HepG2 (cell line): ENCODE data around the gene ZNF524. TPM values are rescaled to one million over a fixed set of nuclear protein-coding genes. Genes with fewer than 3 reads are reported as not detected.

Source experiments
- ATAC-seq: fragments of 200-7000 bp; cut with Tn5 transposase; 3 replicates; pipeline ENCODE4 v1.9.1; 2020; ENCODE audit warnings: mild to moderate bottlenecking, moderate library complexity
- BruUV-seq: library from RNA; stranded (reverse); fragments of 400-500 nt; replicated peaks from 2 replicates; lab custom pipeline; 2021; lab: Mats Ljungman, UMichigan
- CTCF ChIA-PET: fragments of 300-600 bp; formaldehyde crosslinking; extraction: SDS; loops from one replicate; lab custom pipeline; 2021; ENCODE audit warnings: low total read pairs, inconsistent platforms, low intra/inter-chr PET ratio; lab: Yijun Ruan, JAX
- POLR2A ChIA-PET: fragments of 350-600 bp; sonication (Branson Sonifier 250); formaldehyde crosslinking; loops from one replicate; lab custom pipeline; 2020; ENCODE audit warnings: antibody characterized with exemption, inconsistent platforms; lab: Yijun Ruan, JAX
- DNase-seq: peaks from one replicate; pipeline ENCODE4 v3.0.0-alpha.2; 2015; ENCODE audit warnings: low spot score
- FAIRE-seq: peaks from 3 replicates; lab custom pipeline; 2011; peaks lifted over from hg19 to GRCh38; lab: Jason Lieb, UNC
- H2AFZ ChIP-seq: one replicate; pipeline ENCODE4 v1.6.1; 2011; ENCODE audit warnings: low read length, inconsistent platforms
- H3K27ac ChIP-seq: fragments of 300-600 bp; 3 replicates; pipeline ENCODE4 v1.8.0; 2011; ENCODE audit warnings: mixed run types, mild to moderate bottlenecking, mixed read lengths, low read length, inconsistent platforms; ENCODE audit not compliant: insufficient read depth; ENCODE audit errors: extremely low read length
- H3K27me3 ChIP-seq, 2 experiments: fragments of 200-600 bp in 1 of 2; 2 replicates in 1 of 2; 3 replicates in 1 of 2; pipeline versions ENCODE4 v1.6.0 to v1.8.0; 2011; ENCODE audit warnings: low read length in 2 of 2, mild to moderate bottlenecking in 2 of 2, moderate library complexity in 2 of 2, inconsistent platforms in 1 of 2; ENCODE audit not compliant: insufficient read depth in 2 of 2, control insufficient read depth in 1 of 2
- H3K36me3 ChIP-seq, 2 experiments: fragments of 200-600 bp in 1 of 2; replicated peaks in 1 of 2; 2 replicates in 1 of 2; 3 replicates in 1 of 2; pipeline versions ENCODE4 v1.5.1 to v1.8.0; 2011; ENCODE audit warnings: low read length in 2 of 2, inconsistent platforms in 1 of 2; ENCODE audit not compliant: insufficient read depth in 2 of 2, control insufficient read depth in 1 of 2
- H3K4me1 ChIP-seq: 2 replicates; pipeline ENCODE4 v1.5.1; 2012; ENCODE audit warnings: low read length, inconsistent platforms; ENCODE audit not compliant: insufficient read depth
- H3K4me2 ChIP-seq: 2 replicates; pipeline ENCODE4 v1.6.0; 2011; ENCODE audit warnings: low read depth, low read length, inconsistent platforms
- H3K4me3 ChIP-seq, 3 experiments: fragments of 200-600 bp in 1 of 3; sonication (generic), shearing (Covaris generic) in 1 of 3; replicated peaks in 1 of 3; 2 replicates each; pipeline ENCODE4 v1.5.1; 2011 to 2016; ENCODE audit warnings: low read length in 3 of 3, inconsistent platforms in 2 of 3, low read depth in 2 of 3, mild to moderate bottlenecking in 2 of 3, control low read depth in 1 of 3, mixed read lengths in 1 of 3; ENCODE audit not compliant: insufficient read depth in 1 of 3
- H3K79me2 ChIP-seq: one replicate; pipeline ENCODE4 v1.6.1; 2011; ENCODE audit warnings: low read length, inconsistent platforms; ENCODE audit not compliant: insufficient read depth
- H3K9ac ChIP-seq: 2 replicates; pipeline ENCODE4 v1.6.0; 2011; ENCODE audit warnings: mild to moderate bottlenecking, low read depth, low read length, inconsistent platforms; ENCODE audit not compliant: insufficient read depth
- H3K9me3 ChIP-seq: 2 replicates; pipeline ENCODE4 v1.5.1; 2012; ENCODE audit warnings: mild to moderate bottlenecking, low read length
- H4K20me1 ChIP-seq: 2 replicates; pipeline ENCODE4 v1.6.0; 2011; ENCODE audit warnings: inconsistent platforms, mild to moderate bottlenecking, low read length, moderate library complexity; ENCODE audit not compliant: insufficient read depth
- ARID4A ChIP-seq: sonication (generic); formaldehyde crosslinking; IDR thresholded peaks from 2 replicates; pipeline ENCODE4 v1.5.0; 2020; ENCODE audit warnings: mild to moderate bottlenecking, missing genetic modification reagents, borderline replicate concordance
- ATF1 ChIP-seq: IDR thresholded peaks from 2 replicates; pipeline ENCODE4 v1.6.1; 2016; ENCODE audit warnings: mild to moderate bottlenecking, control low read depth
- CTCF ChIP-seq: sonication (generic); formaldehyde crosslinking; IDR thresholded peaks from 2 replicates; pipeline ENCODE4 v1.5.0; 2020; ENCODE audit warnings: mild to moderate bottlenecking, missing genetic modification reagents, moderate library complexity
- EZH2 ChIP-seq: conservative IDR thresholded peaks from 2 replicates; pipeline ENCODE4 v1.6.1; 2012; ENCODE audit warnings: mild to moderate bottlenecking, low read depth, low read length, moderate library complexity
- FOSL1 ChIP-seq: sonication (generic); formaldehyde crosslinking; IDR thresholded peaks from 2 replicates; pipeline ENCODE4 v1.9.0; 2021; ENCODE audit warnings: missing genetic modification reagents, borderline replicate concordance
- GABPA ChIP-seq, 2 experiments: IDR thresholded peaks; 2 replicates each; pipeline ENCODE4 v1.6.1; 2011 to 2016; ENCODE audit warnings: low read depth in 2 of 2, low read length in 1 of 2, missing biosample characterization in 1 of 2, missing genetic modification characterization in 1 of 2
- MEF2D ChIP-seq: sonication (generic); formaldehyde crosslinking; IDR thresholded peaks from 2 replicates; pipeline ENCODE4 v1.5.1; 2020; ENCODE audit warnings: mild to moderate bottlenecking, missing genetic modification reagents
- SRSF4 ChIP-seq: fragments of 200-400 bp; formaldehyde crosslinking; IDR thresholded peaks from one replicate; pipeline ENCODE4 v1.6.1; 2018; ENCODE audit warnings: mild to moderate bottlenecking, low read depth, low read length, moderate library complexity; ENCODE audit not compliant: poor library complexity, severe bottlenecking
- TFAP4 ChIP-seq: sonication (generic); IDR thresholded peaks from 2 replicates; pipeline ENCODE4 v1.6.1; 2016; ENCODE audit warnings: low read depth, borderline replicate concordance
- THAP9 ChIP-seq: sonication (generic); formaldehyde crosslinking; IDR thresholded peaks from 2 replicates; pipeline ENCODE4; 2020; ENCODE audit warnings: missing genetic modification reagents, mild to moderate bottlenecking, borderline replicate concordance
- ZNF496 ChIP-seq: sonication (generic); formaldehyde crosslinking; IDR thresholded peaks from 2 replicates; pipeline ENCODE4 v1.8.1; 2023; ENCODE audit warnings: mild to moderate bottlenecking, moderate library complexity, missing genetic modification reagents; ENCODE audit not compliant: insufficient replicate concordance
- WGBS: methylation state at CpG from one replicate; pipeline ENCODE4 v1.1.6; 2017; ENCODE audit warnings: low lambda C conversion rate; 5-methylcytosine and 5-hydroxymethylcytosine counted together
- in situ Hi-C: cut with HindIII; loops from 2 replicates; pipeline ENCODE4 v1.10.0; 2017; ENCODE audit warnings: low pct_unique_long_range_greater_than_20kb; ENCODE audit not compliant: extremely low pct_ligation_motif_present
- intact Hi-C: fragments of 100-400 bp; cut with micrococcal nuclease; formaldehyde crosslinking; loops from one replicate; pipeline ENCODE4 v1.10.0; 2022; ENCODE audit not compliant: unreplicated experiment
- polyA plus RNA-seq, 8 experiments: library from polyadenylated mRNA; depleted of rRNA in 3 of 8; stranded (reverse) in 7 of 8; unstranded in 1 of 8; fragments of >200 nt; fragmentation: Illumina TruSeq in 4 of 8; extraction: Trizol in 4 of 8; gene quantifications; 2 replicates each; pipeline versions ENCODE4 v1.2.1 to v1.2.3, GENCODE V29; 2011 to 2016; ENCODE audit warnings: low read depth in 4 of 8, missing spikeins in 1 of 8, mixed read lengths in 1 of 8; ENCODE audit not compliant: insufficient read depth in 1 of 8
- total RNA-seq, 5 experiments: library from RNA; depleted of rRNA; stranded (reverse); fragments of >200 nt; fragmentation: Illumina TruSeq; extraction: Trizol; gene quantifications; 2 replicates each; pipeline ENCODE4 v1.2.3, GENCODE V29; 2016; ENCODE audit warnings: low read depth in 1 of 5

ZNF524 gene
- total and polyA plus RNA-seq, 2 of the 13 experiments (the other 11 are each of a cell fraction or from before 2014, with no cell fraction given): 3.2 to 4.6 TPM

GRCh38 chr19:55632463-55632834 is 32.4 kb downstream of the ZNF524 start (continued):
- TF ChIP-seq CTCF (CRISPR knock-in tag) (peak; percentile 85), MEF2D (0 out of 2 replicates have a peak, but pooled peaks have one; percentile 3), GABPA (IDR thresholded peaks at IDR 0.05; ENCODE audit: low read depth, low read length) (no peak), GABPA (CRISPR knock-in tag; IDR thresholded peaks at IDR 0.05; ENCODE audit: low read depth) (peak; percentile 35), THAP9 (CRISPR knock-in tag) (no peak)

- intact Hi-C loops: loop anchor here (5.0 to 10.0 kb wide), 2 partner anchors 49 to 173 kb away; partner anchors contain the start of gene ZNF579
- H3K9me3 ChIP-seq: no peaks in the 10 kb centered on the region
- no peak overlapping the region for H3K27ac ChIP-seq
- FAIRE-seq (no peak), ATAC-seq (no peak), DNase-seq (no peak)
- peak overlapping the region; percentile 98 for H3K4me2 ChIP-seq
- in situ Hi-C loops: no loop called here
- H3K9ac ChIP-seq: no peak overlapping the region
- peaks cover 40% of the 10 kb centered on the region for H3K4me1 ChIP-seq
- WGBS: 62% methylated on average over 8 of the region's 8 CpGs
- H3K79me2 ChIP-seq: peaks cover 23% of the 10 kb centered on the region
- ChIA-PET CTCF (interaction anchor here (1.2 kb wide), 1 partner anchor 20 kb away, joined by 4 read pairs; no protein-coding TSS in a partner anchor), POLR2A (interaction anchor here (0.8 to 3.0 kb wide), 5 partner anchors 9 to 158 kb away, joined by 3 to 12 read pairs (median 9); partner anchors contain the start of genes FIZ1, U2AF2, ZNF581 and ZNF628)
- peak overlapping the region in 1 of 3 experiments; percentile 100; a peak in 1 of 6 replicates for H3K4me3 ChIP-seq
- H4K20me1 ChIP-seq: no peaks in the 10 kb centered on the region
- H2AFZ ChIP-seq: no peak overlapping the region
- no peaks in the 10 kb centered on the region for H3K36me3 ChIP-seq
- no TSS peak for BruUV-seq
- no peaks in the 10 kb centered on the region; a peak in 1 of 5 replicates for H3K27me3 ChIP-seq
- TF ChIP-seq SRSF4: no peak
- TF ChIP-seq ARID4A (CRISPR knock-in tag): no peak
- peak; percentile 33; the same call in 1 of the 2 replicates for TF ChIP-seq TFAP4
- TF ChIP-seq FOSL1 (CRISPR knock-in tag): no peak
- no peak for TF ChIP-seq ZNF496 (CRISPR knock-in tag)
- no peak for TF ChIP-seq EZH2
- no peak for TF ChIP-seq ATF1
Observed at GRCh38 chr19:55633861-55634260, 33.8 kb downstream of the ZNF524 start.
